Inflammatory macrophage treated with lipopolysaccharide for 4 hours (primary cell): ENCODE data around the gene LIN7A.

Experiments
- DNase-seq: peaks from one replicate; pipeline ENCODE4 v3.0.0-alpha.2; 2020

Gene LIN7A

DNA sequence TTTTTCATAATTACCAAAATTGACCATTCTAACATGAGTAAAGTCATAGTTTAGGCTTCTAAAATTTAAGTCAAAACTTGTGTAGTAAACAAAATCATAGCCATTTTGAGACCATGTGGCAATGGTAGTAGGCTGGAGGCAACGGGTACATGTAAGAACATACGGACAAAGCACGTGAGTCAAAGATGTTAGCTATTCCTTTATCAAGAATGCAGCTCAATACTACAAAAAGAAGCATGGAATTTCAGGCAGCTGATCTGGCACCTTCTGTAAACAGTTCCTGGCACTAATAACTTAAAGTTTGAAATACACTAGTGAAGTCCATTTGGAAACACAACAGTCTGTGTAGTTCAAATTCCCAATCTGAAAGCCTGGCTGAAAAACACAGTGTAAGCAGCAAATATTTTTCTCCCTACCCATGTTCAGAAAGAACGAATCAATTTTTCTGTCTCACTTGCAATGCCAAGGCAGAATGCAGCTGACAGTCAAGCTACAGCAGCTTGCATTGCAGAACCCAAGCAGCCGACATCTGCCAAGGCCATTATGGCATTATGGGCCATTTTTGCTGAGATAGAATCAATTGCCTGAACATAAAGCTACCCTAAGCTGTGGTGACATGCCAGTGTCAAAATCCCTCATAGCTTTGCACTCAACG is 191.8 kb downstream of the LIN7A start:
- no peak for DNase-seq
